Transverse colon (tissue), 4 donors: ENCODE data around the gene CEBPE. TPM values are rescaled to one million over a fixed set of nuclear protein-coding genes. Genes with fewer than 3 reads are reported as not detected.
A peak's percentile ranks its signal among the peaks of the same experiment; 100 is the strongest.

ENCODE experiments used
- DNase-seq: peaks from one replicate; pipeline ENCODE4 v3.0.0-alpha.2; 2019
- H3K27ac ChIP-seq, 4 donors: fragments of 200-600 bp; sonication (generic); 2 replicates each; pipeline ENCODE4 v1.5.1; 2016 to 2018; ENCODE audit warnings: inconsistent platforms in 4 of 4
- H3K27me3 ChIP-seq: fragments of 200-600 bp; sonication (generic); 2 replicates; pipeline ENCODE4 v1.5.1; 2017; ENCODE audit warnings: inconsistent platforms
- H3K36me3 ChIP-seq, 4 donors: fragments of 200-600 bp; sonication (generic); 2 replicates each; pipeline ENCODE4 v1.5.1; 2017 to 2019; ENCODE audit warnings: inconsistent platforms in 4 of 4
- H3K4me1 ChIP-seq, 4 donors: fragments of 200-600 bp; sonication (generic); 2 replicates each; pipeline ENCODE4 v1.5.1; 2017 to 2020; ENCODE audit warnings: inconsistent platforms in 4 of 4
- H3K4me3 ChIP-seq, 4 donors: fragments of 200-600 bp; sonication (generic); 1 replicate in 1 of 4; 2 replicates in 3 of 4; pipeline versions ENCODE4 v1.5.1 to v1.6.1; 2017 to 2019; ENCODE audit warnings: inconsistent platforms in 4 of 4
- H3K9me3 ChIP-seq, 2 donors: fragments of 200-600 bp; sonication (generic); 2 replicates each; pipeline ENCODE4 v1.5.1; 2017 to 2019; ENCODE audit warnings: inconsistent platforms in 2 of 2
- CTCF ChIP-seq, 5 experiments: fragments of 200-600 bp in 3 of 5; fragments of 450-650 bp in 2 of 5; sonication (generic) in 3 of 5; IDR thresholded peaks; 1 replicate in 2 of 5; 2 replicates in 3 of 5; pipeline ENCODE4 v1.5.1; 2016 to 2017; ENCODE audit warnings: antibody characterized with exemption in 5 of 5, inconsistent platforms in 3 of 5, mild to moderate bottlenecking in 2 of 5, moderate library complexity in 1 of 5
- EP300 ChIP-seq: sonication (generic); formaldehyde crosslinking; IDR thresholded peaks from one replicate; pipeline ENCODE4 v1.6.1; 2017; ENCODE audit warnings: antibody characterized with exemption, low read depth
- POLR2A ChIP-seq: fragments of 450-650 bp; IDR thresholded peaks from one replicate; pipeline ENCODE4 v1.6.1; 2016; ENCODE audit warnings: antibody characterized with exemption, mild to moderate bottlenecking, moderate library complexity
- POLR2AphosphoS5 ChIP-seq, 3 donors: sonication (generic); formaldehyde crosslinking; IDR thresholded peaks; one replicate each; pipeline ENCODE4 v1.6.1; 2016; ENCODE audit warnings: antibody characterized with exemption in 3 of 3
- WGBS, 2 donors: methylation state at CpG; one replicate each; pipeline ENCODE4 v1.1.5; 2018; ENCODE audit warnings: low coverage in 1 of 2; 5-methylcytosine and 5-hydroxymethylcytosine counted together
- in situ Hi-C, 4 donors: fragments of 200-750 bp; cut with MboI; loops; one replicate each; pipeline versions ENCODE4 v1.15.0 to v1.15.1; 2017; ENCODE audit warnings: low sequenced_read_pairs in 3 of 4, low pct_ligation_motif_present in 1 of 4, low pct_unique_long_range_greater_than_20kb in 1 of 4
- intact Hi-C: fragments of 100-400 bp; cut with DNase I; formaldehyde crosslinking; loops from one replicate; pipeline ENCODE4 v1.15.1; 2023; ENCODE audit warnings: low total_unique reads
- total RNA-seq, 4 donors: library from RNA; depleted of rRNA; stranded (reverse); fragments of >200 nt; gene quantifications; one replicate each; pipeline ENCODE4 v1.1.0, GENCODE V29; 2016

Gene CEBPE
- total RNA-seq, 4 donors from 2014 or later, result not detected

GRCh38 chr14:23151342-23151741 is 32.3 kb upstream of the CEBPE start:
- H3K4me3 ChIP-seq, result no peak overlapping the region
- H3K9me3 ChIP-seq, result no peaks in the 10 kb centered on the region
- TF ChIP-seq POLR2AphosphoS5 (IDR thresholded peaks at IDR 0.05) (no peak), EP300 (no peak), CTCF (IDR thresholded peaks at IDR 0.05) (no peak), POLR2A (no peak)
- in situ Hi-C loops (no loop called here), intact Hi-C loops (no loop called here)
- H3K27me3 ChIP-seq, result no peaks in the 10 kb centered on the region
- no peak overlapping the region for H3K27ac ChIP-seq
- no peaks in the 10 kb centered on the region for H3K36me3 ChIP-seq
- DNase-seq, result no peak
- H3K4me1 ChIP-seq, result peaks cover 10 to 32% (median 22%) of the 10 kb centered on the region in 4 donors
- WGBS, 2 donors, result 86% methylated on average over 2 of the region's 2 CpGs; no CpG with 5 or more reads in 1 of the 2 donors

- no peak for DNase-seq
- in situ Hi-C loops, result no loop called here
- H3K36me3 ChIP-seq, result no peaks in the 10 kb centered on the region
- H3K9me3 ChIP-seq, result no peaks in the 10 kb centered on the region
- intact Hi-C loops, result no loop called here
- peaks cover 5 to 21% (median 17%) of the 10 kb centered on the region in 4 donors for H3K4me1 ChIP-seq
- TF ChIP-seq POLR2AphosphoS5 (IDR thresholded peaks at IDR 0.05) (no peak), CTCF (IDR thresholded peaks at IDR 0.05) (no peak), EP300 (no peak), POLR2A (no peak)
- H3K27me3 ChIP-seq, result no peaks in the 10 kb centered on the region
- H3K27ac ChIP-seq, result peak overlapping the region in 1 of 4 donors; percentile 63
- H3K4me3 ChIP-seq, result no peak overlapping the region
These were observed 30.7 kb upstream of the CEBPE start for GRCh38 chr14:23149745-23150144.

GRCh38 chr14:23148591-23149249 is 29.7 kb upstream of the CEBPE start:
- H3K4me1 ChIP-seq, result peaks cover 5 to 11% (median 8%) of the 10 kb centered on the region in 4 donors
- H3K4me3 ChIP-seq, result no peak overlapping the region
- no peak for DNase-seq
- H3K9me3 ChIP-seq, result no peaks in the 10 kb centered on the region
- 74 to 85% methylated on average over 3 to 5 of the region's 5 CpGs for WGBS, 2 donors
- no peaks in the 10 kb centered on the region for H3K36me3 ChIP-seq
- H3K27me3 ChIP-seq, result no peaks in the 10 kb centered on the region
- intact Hi-C loops, result no loop called here
- in situ Hi-C loops, result no loop called here
- TF ChIP-seq CTCF (IDR thresholded peaks at IDR 0.05), result no peak
- no peak for TF ChIP-seq EP300
- no peak for TF ChIP-seq POLR2AphosphoS5 (IDR thresholded peaks at IDR 0.05)
- TF ChIP-seq POLR2A, result no peak
- H3K27ac ChIP-seq, result peak overlapping the region in 3 of 4 donors; percentile 37 to 63 (median 41)

DNA sequence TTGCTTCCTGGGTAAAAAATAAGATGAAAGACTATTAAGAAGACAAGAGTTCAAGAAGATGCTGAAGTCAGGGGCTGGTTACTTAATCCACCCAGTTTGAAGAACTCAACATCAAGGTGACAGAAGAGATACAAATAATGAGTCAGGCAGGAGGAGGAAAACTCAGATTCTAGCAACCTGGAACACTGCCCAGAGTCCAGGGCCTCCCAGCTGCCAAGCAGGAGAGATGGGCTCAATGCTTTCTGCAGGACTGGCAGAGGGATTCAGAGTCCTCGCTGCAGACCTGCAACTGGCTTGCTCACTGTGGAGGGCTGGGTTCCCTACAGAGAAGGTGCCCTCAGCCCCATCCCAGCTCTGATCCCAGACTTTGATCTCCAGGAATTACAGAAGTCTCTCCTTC is 28.6 kb upstream of the CEBPE start:
- no peak for TF ChIP-seq CTCF (IDR thresholded peaks at IDR 0.05)
- TF ChIP-seq POLR2A, result no peak
- TF ChIP-seq POLR2AphosphoS5 (IDR thresholded peaks at IDR 0.05), result no peak
- TF ChIP-seq EP300, result no peak
- peak overlapping the region in 3 of 4 donors; percentile 37 to 63 (median 41) for H3K27ac ChIP-seq

More for the DNA sequence above, 28.6 kb upstream of the CEBPE start:
- H3K27me3 ChIP-seq, result no peaks in the 10 kb centered on the region
- no peak overlapping the region for H3K4me3 ChIP-seq
- in situ Hi-C loops (no loop called here), intact Hi-C loops (no loop called here)
- no peak for DNase-seq
- WGBS, 2 donors, result 88% methylated on average over 1 of the region's 1 CpG; no CpG with 5 or more reads in 1 of the 2 donors
- no peaks in the 10 kb centered on the region for H3K36me3 ChIP-seq
- H3K4me1 ChIP-seq, result peaks cover 0 to 3% (median 0%) of the 10 kb centered on the region in 4 donors
- H3K9me3 ChIP-seq, result no peaks in the 10 kb centered on the region
